GM21360 (cell line): ENCODE measurements around the gene PINK1.

Experiments used
- ATAC-seq: cut with Tn5 transposase; IDR thresholded peaks from one replicate; pipeline ENCODE4 v1.9.1; 2021; ENCODE audit warnings: mild to moderate bottlenecking, moderate library complexity; ENCODE audit not compliant: unreplicated experiment

The PINK1 gene

GRCh38 chr1:20641975-20642374, 8.7 kb downstream of the PINK1 start:
- ATAC-seq: no peak

GRCh38 chr1:20643080-20643479, 9.8 kb downstream of the PINK1 start:
- ATAC-seq: no peak

- ATAC-seq: no peak
These were observed 11.2 kb downstream of the PINK1 start for GRCh38 chr1:20644416-20644815.

GRCh38 chr1:20645414-20645813, 12.2 kb downstream of the PINK1 start:
- ATAC-seq: no peak

GRCh38 chr1:20648438-20648837, 15.2 kb downstream of the PINK1 start:
- no peak for ATAC-seq

- ATAC-seq: no peak
These were observed 15.7 kb downstream of the PINK1 start for GRCh38 chr1:20648946-20649345.

GRCh38 chr1:20652300-20652699, 19.0 kb downstream of the PINK1 start:
- ATAC-seq: no peak

- ATAC-seq: no peak
These were observed 20.9 kb downstream of the PINK1 start for GRCh38 chr1:20654104-20654690.

- ATAC-seq: no peak
These were observed 23.8 kb downstream of the PINK1 start for GRCh38 chr1:20657024-20657423.

- ATAC-seq: no peak
These were observed 25.1 kb downstream of the PINK1 start for GRCh38 chr1:20658166-20658915.

GRCh38 chr1:20660363-20660762, 27.1 kb downstream of the PINK1 start:
- no peak for ATAC-seq

GRCh38 chr1:20660847-20661206, 27.6 kb downstream of the PINK1 start:
- peak; percentile 1 for ATAC-seq

GRCh38 chr1:20661207-20662109, 28.2 kb downstream of the PINK1 start, which contains the start of gene DDOST:
TSS of gene DDOST (minus strand) at chr1:20661369. CDS start at chr1:20661350, 19 bp downstream.
- ATAC-seq: peak; percentile 94

GRCh38 chr1:20662110-20662475, 28.8 kb downstream of the PINK1 start:
- no peak for ATAC-seq

GRCh38 chr1:20663365-20663764, 30.1 kb downstream of the PINK1 start:
- no peak for ATAC-seq

GRCh38 chr1:20663969-20664715, 30.9 kb downstream of the PINK1 start:
- ATAC-seq: no peak

- no peak for ATAC-seq
These were observed 32.5 kb downstream of the PINK1 start for GRCh38 chr1:20665726-20666125.

GRCh38 chr1:20666146-20666545, 32.9 kb downstream of the PINK1 start:
- no peak for ATAC-seq

GRCh38 chr1:20666804-20667203, 33.5 kb downstream of the PINK1 start:
- ATAC-seq: no peak

GRCh38 chr1:20668581-20668980, 35.3 kb downstream of the PINK1 start:
- no peak for ATAC-seq

GRCh38 chr1:20670936-20671335, 37.7 kb downstream of the PINK1 start:
- ATAC-seq: no peak
